ENCODE data around the gene RFX3. TPM values are rescaled to one million over a fixed set of nuclear protein-coding genes. Genes with fewer than 3 reads are reported as not detected.

RFX3 gene
- total RNA-seq, 1 donor: 3.1 TPM

DNA sequence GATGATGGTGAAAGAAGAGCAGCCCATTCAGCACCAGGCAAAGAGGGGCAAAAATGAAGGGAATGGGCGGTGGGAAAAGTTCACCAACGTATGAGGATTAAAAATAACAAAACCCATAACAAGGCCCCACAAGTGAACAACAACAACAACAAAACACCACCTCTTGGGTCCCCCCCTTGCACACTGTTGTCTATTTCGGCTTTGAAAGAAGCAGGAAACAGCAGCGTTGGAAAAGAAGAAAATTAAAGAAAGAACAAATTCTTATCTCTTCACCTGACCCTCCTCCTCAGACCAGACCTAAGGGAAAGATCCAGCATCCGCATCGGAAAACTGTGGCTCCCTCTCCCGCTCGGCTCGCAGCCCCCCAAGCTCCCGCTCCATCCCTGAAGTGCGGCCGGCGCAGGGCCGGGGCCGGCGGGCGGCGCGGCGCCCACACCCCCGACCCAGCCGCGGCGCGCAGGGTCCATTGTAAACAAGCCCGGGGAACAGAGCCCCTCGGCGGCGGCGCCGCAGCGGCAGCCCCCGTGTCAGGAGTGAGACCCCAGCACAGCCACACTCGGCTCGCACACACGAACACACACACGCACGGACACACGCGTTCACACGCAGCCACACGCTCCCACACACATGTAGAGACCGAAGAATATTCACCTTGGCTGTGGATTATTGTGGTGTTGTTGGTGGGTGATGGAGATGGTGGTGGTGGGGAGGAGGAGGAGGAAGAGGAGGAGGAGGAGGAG is 535 bp downstream of the RFX3 start:
- peak overlapping the region; percentile 99 for H3K4me3 ChIP-seq (ENCODE audit: low read depth, low read length)
- TF ChIP-seq, protein P1, sequence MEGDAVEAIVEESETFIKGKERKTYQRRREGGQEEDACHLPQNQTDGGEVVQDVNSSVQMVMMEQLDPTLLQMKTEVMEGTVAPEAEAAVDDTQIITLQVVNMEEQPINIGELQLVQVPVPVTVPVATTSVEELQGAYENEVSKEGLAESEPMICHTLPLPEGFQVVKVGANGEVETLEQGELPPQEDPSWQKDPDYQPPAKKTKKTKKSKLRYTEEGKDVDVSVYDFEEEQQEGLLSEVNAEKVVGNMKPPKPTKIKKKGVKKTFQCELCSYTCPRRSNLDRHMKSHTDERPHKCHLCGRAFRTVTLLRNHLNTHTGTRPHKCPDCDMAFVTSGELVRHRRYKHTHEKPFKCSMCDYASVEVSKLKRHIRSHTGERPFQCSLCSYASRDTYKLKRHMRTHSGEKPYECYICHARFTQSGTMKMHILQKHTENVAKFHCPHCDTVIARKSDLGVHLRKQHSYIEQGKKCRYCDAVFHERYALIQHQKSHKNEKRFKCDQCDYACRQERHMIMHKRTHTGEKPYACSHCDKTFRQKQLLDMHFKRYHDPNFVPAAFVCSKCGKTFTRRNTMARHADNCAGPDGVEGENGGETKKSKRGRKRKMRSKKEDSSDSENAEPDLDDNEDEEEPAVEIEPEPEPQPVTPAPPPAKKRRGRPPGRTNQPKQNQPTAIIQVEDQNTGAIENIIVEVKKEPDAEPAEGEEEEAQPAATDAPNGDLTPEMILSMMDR (IDR thresholded peaks at IDR 0.05; ENCODE audit: insufficient read depth, low read length): no peak
- DNase-seq (ENCODE audit: low read depth): no peak

DNA sequence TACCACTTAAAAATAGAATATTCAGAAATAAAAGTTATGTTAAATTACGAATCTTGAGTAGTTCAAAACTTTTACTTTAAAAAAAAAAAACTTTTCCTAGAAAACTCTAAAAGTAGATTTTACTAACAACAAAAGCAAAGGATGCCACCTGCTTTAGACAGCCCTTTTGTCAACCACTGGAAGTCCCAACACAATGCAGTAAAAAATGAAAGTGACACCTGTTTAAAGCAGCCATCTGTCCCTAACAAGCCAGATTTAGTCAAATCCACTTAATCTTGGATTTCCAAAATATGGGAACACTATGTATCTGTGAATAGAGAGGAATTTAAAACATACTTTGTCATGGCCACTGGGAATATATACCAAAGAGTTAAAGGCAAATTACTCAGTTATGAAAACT is 3.8 kb downstream of the RFX3 start:
- TF ChIP-seq, protein P1 (IDR thresholded peaks at IDR 0.05; ENCODE audit: insufficient read depth, low read length): no peak

DNA sequence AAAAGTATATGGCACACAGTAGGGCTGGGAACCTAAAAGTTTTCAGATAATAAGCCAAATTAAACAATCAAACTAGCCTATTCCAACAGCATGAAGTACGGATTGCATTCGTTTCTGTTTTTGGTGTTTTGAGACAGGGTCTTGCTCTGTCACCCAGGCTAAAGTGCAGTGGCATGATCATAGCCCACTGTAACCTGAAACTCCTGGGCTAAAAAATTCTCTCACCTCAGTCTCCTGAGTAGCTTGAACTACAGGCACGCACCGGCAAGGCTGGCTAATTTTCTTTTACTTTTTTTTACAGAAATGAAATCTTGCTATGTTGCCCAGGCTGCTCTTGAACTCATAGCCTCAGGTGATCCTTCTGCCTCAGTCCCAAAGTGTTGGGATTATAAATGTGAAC is 5.2 kb downstream of the RFX3 start:
- no peak for DNase-seq (ENCODE audit: low read depth)
- H3K4me3 ChIP-seq (ENCODE audit: low read depth, low read length): no peak overlapping the region
- TF ChIP-seq, protein P1 (IDR thresholded peaks at IDR 0.05; ENCODE audit: insufficient read depth, low read length): no peak

More for the DNA sequence above, 3.8 kb downstream of the RFX3 start:
- no peak for DNase-seq (ENCODE audit: low read depth)
- no peak overlapping the region for H3K4me3 ChIP-seq (ENCODE audit: low read depth, low read length)

DNA sequence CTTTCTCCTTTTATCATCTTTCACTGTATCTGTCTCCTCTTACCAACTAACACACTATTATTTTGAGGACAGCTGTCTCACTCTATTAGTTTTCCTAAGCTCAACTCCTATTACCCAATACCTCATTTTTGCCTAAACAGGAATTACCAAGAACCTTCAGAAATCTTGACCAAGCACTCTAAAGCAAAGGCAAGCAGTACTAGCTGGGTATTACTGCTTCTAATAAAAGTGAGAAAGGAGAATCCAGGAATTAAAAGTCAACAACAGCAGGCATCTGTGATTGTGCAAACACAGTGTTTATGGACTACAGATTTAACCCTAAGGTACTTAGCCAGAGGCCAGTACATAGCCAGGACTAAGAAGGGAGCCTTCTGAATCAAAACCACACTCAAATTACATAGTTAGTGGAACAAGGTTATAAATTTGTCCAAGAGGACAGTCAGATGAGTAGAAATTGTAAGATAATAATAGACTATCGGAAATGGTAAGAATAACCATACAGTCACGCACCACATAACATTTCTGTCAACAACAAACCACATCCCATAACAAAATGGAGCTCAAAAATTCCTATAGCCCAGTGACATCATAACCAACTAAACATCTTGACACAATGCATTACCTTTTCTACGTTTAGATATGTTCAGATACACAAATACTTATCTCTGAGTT is 8.3 kb downstream of the RFX3 start:
- TF ChIP-seq, protein P1 (IDR thresholded peaks at IDR 0.05; ENCODE audit: insufficient read depth, low read length): no peak
- H3K4me3 ChIP-seq (ENCODE audit: low read depth, low read length): no peak overlapping the region
- no peak for DNase-seq (ENCODE audit: low read depth)

DNA sequence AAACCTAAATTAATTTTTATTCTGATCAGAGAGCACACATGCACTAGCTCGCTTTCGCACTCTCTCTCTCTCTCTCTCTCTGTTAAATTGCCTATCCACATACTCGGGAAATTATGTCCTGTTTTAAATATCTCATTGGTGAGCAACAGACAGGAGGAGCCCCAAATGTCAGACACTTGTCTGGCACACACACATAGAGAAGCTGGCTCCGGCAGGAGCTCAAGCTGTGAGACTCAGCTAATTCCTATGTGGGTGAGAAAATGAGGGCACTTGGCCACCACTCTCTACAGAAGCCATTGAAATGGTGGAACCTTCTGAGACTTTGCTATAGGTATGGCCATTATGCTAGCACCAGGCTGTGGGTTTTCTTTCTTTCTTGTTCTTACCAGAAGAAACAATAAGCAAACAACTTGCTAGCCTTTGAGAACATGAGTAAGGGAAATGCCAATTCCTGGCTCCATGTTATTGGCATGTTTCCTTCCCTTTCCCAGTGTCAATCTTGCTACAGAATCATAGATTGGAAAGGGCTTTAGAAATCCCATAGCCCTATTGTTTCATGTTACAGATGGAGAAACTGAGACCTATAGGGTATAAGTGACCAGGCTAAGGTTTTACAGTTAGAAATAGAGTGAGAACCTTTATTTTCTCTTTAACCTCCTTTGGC is 9.0 kb downstream of the RFX3 start:
- H3K4me3 ChIP-seq (ENCODE audit: low read depth, low read length): no peak overlapping the region
- TF ChIP-seq, protein P1 (IDR thresholded peaks at IDR 0.05; ENCODE audit: insufficient read depth, low read length): no peak
- DNase-seq (ENCODE audit: low read depth): no peak

DNA sequence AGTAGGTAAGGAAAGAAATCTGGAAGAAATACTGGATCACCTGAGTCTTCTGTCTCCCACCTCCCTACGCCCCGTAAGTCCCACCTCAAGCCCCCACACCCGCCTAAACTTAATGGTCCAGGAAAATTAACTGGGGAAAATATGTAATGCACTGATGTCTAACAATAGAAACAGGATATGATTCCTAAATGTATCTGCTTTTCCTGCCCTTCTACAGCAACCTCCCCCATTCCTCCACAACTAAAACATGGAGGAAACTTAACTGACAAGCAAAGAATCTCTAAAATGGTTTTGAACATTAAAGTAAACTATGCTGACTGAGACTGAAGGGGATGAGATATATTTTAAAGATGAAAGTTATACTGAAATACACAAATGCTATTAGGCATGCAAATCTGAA is 10.4 kb downstream of the RFX3 start:
- no peak for DNase-seq (ENCODE audit: low read depth)
- TF ChIP-seq, protein P1 (IDR thresholded peaks at IDR 0.05; ENCODE audit: insufficient read depth, low read length): no peak
- no peak overlapping the region for H3K4me3 ChIP-seq (ENCODE audit: low read depth, low read length)
